Measurements from ENCODE around the gene B3GAT1. TPM values are rescaled to one million over a fixed set of nuclear protein-coding genes. Genes with fewer than 3 reads are reported as not detected.
A peak's percentile ranks its signal among the peaks of the same experiment; 100 is the strongest.

Gene B3GAT1
- total RNA-seq, 1 donor from 2014 or later: 0.74 TPM

DNA sequence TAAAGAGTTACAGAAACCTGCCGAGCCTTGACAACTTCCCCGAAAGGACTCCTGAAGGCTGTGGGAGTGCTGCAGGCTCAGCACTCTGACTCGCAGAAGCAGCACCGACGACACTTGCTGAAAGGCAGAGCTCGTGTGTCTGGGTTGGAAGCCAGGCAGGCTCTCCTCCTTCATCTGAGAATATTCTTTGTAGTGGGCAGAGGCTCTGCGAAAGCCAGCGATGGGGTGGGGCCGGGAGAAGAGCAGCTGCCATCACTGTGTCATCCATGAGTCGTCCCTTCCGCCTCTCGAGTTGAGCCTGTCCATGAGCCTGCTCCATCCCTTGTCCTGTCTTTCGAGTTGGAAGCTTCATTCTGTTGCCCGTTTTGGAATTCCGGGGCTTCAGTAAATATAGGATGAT lies 68.4 kb downstream of the B3GAT1 start:
- Histone ChIP-seq H3K4me3 (no peak overlapping the region), H3K4me1 (no peaks in the 10 kb centered on the region), H3K36me3 (no peaks in the 10 kb centered on the region), H3K27me3 (no peaks in the 10 kb centered on the region), H3K9me3 (no peaks in the 10 kb centered on the region), H3K27ac (no peak overlapping the region)
- peak; percentile 55 to 75 for DNase-seq (ENCODE audit: extremely low spot score in 2 of 2)
- intact Hi-C loops (cut with DNase I): no loop called here
- TF ChIP-seq, protein P1, sequence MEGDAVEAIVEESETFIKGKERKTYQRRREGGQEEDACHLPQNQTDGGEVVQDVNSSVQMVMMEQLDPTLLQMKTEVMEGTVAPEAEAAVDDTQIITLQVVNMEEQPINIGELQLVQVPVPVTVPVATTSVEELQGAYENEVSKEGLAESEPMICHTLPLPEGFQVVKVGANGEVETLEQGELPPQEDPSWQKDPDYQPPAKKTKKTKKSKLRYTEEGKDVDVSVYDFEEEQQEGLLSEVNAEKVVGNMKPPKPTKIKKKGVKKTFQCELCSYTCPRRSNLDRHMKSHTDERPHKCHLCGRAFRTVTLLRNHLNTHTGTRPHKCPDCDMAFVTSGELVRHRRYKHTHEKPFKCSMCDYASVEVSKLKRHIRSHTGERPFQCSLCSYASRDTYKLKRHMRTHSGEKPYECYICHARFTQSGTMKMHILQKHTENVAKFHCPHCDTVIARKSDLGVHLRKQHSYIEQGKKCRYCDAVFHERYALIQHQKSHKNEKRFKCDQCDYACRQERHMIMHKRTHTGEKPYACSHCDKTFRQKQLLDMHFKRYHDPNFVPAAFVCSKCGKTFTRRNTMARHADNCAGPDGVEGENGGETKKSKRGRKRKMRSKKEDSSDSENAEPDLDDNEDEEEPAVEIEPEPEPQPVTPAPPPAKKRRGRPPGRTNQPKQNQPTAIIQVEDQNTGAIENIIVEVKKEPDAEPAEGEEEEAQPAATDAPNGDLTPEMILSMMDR (IDR thresholded peaks at IDR 0.05): no peak
- TF ChIP-seq POLR2AphosphoS5 (IDR thresholded peaks at IDR 0.05; ENCODE audit: insufficient read depth in 1 of 2, low read depth in 1 of 2): no peak

DNA sequence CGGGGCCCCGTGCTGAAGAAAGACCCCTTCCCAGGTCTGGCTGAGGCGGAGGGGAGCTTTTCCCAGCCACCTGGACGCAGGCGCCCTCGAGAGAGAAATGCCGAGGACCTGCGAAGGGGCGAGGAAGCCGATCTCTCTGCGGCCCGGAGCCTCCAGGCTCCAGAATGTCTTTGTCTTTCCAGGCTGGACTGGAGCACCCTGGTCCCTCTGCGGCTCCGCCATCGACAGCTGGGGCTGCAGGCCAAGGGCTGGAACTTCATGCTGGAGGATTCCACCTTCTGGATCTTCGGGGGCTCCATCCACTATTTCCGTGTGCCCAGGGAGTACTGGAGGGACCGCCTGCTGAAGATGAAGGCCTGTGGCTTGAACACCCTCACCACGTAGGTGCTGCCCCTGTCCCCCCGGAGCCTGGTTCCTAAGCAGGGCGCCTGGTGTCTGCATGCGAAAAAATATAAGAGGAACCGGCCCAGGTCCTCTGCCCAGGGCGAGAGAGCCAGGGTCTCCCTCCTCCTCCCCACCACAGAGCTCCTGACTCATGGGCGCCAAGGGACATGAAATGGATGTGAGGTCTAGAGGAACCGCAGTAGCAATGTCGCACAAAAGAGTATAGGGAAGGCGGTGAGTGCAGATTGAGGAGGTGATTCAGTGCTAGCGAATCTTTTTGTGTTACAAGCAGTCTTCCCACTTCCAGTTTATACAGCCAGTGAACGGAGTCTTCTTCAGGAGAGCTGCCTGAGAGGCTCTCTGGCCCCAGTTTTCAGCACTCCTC lies 69.3 kb downstream of the B3GAT1 start:
- no peaks in the 10 kb centered on the region for H3K27me3 ChIP-seq
- no peaks in the 10 kb centered on the region for H3K9me3 ChIP-seq
- H3K4me3 ChIP-seq: no peak overlapping the region
- TF ChIP-seq POLR2AphosphoS5 (IDR thresholded peaks at IDR 0.05; ENCODE audit: insufficient read depth in 1 of 2, low read depth in 1 of 2): no peak
- no peak for TF ChIP-seq POLR2A (IDR thresholded peaks at IDR 0.05)
- TF ChIP-seq, protein P1 (IDR thresholded peaks at IDR 0.05): no peak
- H3K36me3 ChIP-seq: no peaks in the 10 kb centered on the region
- intact Hi-C loops (cut with DNase I): no loop called here
- H3K27ac ChIP-seq: no peak overlapping the region
- peak; percentile 58 to 67 for DNase-seq (ENCODE audit: extremely low spot score in 2 of 2)
- no peaks in the 10 kb centered on the region for H3K4me1 ChIP-seq

DNA sequence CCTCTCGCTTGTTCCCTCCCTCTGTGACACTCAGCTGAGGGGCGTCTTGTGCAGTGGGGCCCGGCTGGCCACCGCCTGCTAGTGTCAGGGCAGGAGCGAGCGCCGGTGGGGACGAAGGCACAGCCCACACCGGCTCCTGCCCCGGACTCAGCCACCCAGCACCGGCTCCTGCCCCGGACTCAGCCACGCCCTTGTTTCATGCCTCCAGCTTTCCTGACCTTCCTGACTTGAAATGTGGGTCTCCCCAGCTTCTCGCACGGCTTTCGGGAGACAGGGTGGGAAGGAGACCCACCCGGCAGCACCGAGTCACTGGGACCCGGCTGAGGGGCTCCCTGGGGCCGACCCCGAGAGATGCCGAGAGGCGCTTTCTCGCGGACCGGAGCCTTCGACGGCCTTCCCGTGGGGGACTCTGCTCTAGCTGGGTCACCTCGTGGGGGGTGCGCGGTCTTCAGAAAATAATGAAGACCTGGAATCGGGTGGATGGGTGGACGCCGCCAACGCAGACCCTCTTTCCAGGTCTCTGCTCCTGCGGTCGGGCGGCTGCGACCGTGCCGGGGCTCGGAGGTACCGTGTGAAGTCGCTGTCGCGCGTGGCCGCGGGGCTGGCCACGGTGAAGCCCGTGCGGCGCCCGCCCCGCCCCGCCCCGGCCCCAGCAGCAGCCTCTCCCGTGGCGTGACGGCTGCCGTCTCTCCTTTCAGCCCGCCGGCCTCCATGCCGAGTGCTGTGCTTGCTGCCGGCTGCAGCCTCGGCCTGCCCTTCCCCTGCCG lies 70.1 kb downstream of the B3GAT1 start:
- Histone ChIP-seq H3K27ac (no peak overlapping the region), H3K36me3 (no peaks in the 10 kb centered on the region), H3K27me3 (no peaks in the 10 kb centered on the region), H3K9me3 (no peaks in the 10 kb centered on the region), H3K4me3 (no peak overlapping the region), H3K4me1 (no peaks in the 10 kb centered on the region)
- no peak for TF ChIP-seq POLR2A (IDR thresholded peaks at IDR 0.05)
- no peak for TF ChIP-seq POLR2AphosphoS5 (IDR thresholded peaks at IDR 0.05; ENCODE audit: insufficient read depth in 1 of 2, low read depth in 1 of 2)
- TF ChIP-seq, protein P1 (IDR thresholded peaks at IDR 0.05): no peak
- peak; percentile 49 to 89 for DNase-seq (ENCODE audit: extremely low spot score in 2 of 2)
- intact Hi-C loops (cut with DNase I): no loop called here

DNA sequence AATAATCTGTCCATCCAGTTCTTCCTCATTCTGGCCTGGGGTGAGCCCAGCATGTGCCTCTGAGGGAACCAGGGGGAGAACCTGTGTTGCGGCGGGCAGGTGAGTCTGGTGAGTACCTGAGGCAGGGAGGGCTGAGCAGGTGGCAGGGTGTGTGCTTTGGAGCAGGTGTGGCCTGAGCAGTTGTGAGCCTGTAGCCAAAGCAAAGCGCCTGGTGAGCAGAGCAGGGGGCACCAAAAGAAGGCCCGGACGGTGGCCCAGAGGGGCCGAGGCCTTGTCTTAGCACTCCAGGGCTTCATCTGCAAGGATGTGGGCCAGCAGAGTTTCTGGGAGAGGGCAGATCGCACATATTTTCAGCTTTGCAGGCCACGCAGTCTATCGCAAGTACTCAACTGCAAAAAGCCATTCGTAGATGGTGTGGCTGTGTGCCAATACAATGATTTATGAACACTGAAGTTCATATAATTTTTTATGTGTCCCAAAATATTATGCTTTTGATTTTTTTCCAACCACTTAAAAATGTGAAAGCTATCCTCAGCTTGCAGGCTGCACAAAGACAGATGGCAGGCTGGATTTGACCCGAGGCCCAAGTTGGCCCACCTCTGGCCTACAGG lies 71.6 kb downstream of the B3GAT1 start:
- TF ChIP-seq POLR2AphosphoS5 (IDR thresholded peaks at IDR 0.05; ENCODE audit: insufficient read depth in 1 of 2, low read depth in 1 of 2): no peak
- TF ChIP-seq, protein P1 (IDR thresholded peaks at IDR 0.05): no peak
- no peak for TF ChIP-seq POLR2A (IDR thresholded peaks at IDR 0.05)
- H3K9me3 ChIP-seq: no peaks in the 10 kb centered on the region
- H3K27ac ChIP-seq: no peak overlapping the region
- H3K36me3 ChIP-seq: no peaks in the 10 kb centered on the region
- intact Hi-C loops (cut with DNase I): no loop called here
- no peak overlapping the region for H3K4me3 ChIP-seq
- no peaks in the 10 kb centered on the region for H3K27me3 ChIP-seq
- DNase-seq (ENCODE audit: extremely low spot score in 2 of 2): peak in 1 of 2 donors; percentile 72
- H3K4me1 ChIP-seq: no peaks in the 10 kb centered on the region
